Pancreas (tissue), 10 donors: ENCODE data around the gene WWOX. TPM values are rescaled to one million over a fixed set of nuclear protein-coding genes. Genes with fewer than 3 reads are reported as not detected.
"Not testable (repeated sequence)": the region's sequence is repeated elsewhere in the genome, so short reads cannot be mapped to it uniquely, and the experiment has no call there.

Experiments
- ATAC-seq, 4 donors: fragments of 200-7000 bp; cut with Tn5 transposase; one replicate each; pipeline versions ENCODE4 v1.8.0 to v1.9.1; 2020; ENCODE audit warnings: mild to moderate bottlenecking in 4 of 4, moderate library complexity in 4 of 4
- DNase-seq, 6 donors: peaks; one replicate each; pipeline ENCODE4 v3.0.0-alpha.2; 2020
- FAIRE-seq: peaks from 2 replicates; lab custom pipeline; 2012; peaks lifted over from hg19 to GRCh38; lab: Jason Lieb, UNC
- H3K27ac ChIP-seq, 4 donors: fragments of 200-600 bp; sonication (generic); 1 replicate in 3 of 4; 2 replicates in 1 of 4; pipeline versions ENCODE4 v1.5.0 to v1.8.0; 2020
- H3K27me3 ChIP-seq, 4 donors: fragments of 200-600 bp; one replicate each; pipeline ENCODE4 v1.8.0; 2021
- H3K36me3 ChIP-seq, 3 donors: fragments of 200-600 bp; sonication (generic) in 1 of 3; one replicate each; pipeline versions ENCODE4 v1.5.0 to v1.8.0; 2020 to 2021
- H3K4me1 ChIP-seq, 3 donors: fragments of 200-600 bp; one replicate each; pipeline ENCODE4 v1.8.0; 2021
- H3K4me3 ChIP-seq, 4 donors: fragments of 200-600 bp; sonication (generic) in 2 of 4; one replicate each; pipeline versions ENCODE4 v1.5.0 to v1.8.0; 2020 to 2021
- H3K9me3 ChIP-seq, 4 donors: fragments of 200-600 bp; one replicate each; pipeline ENCODE4 v1.8.0; 2021
- WGBS, 2 donors: extraction: QIAGEN DNeasy Blood & Tissue Kit; methylation state at CpG; one replicate each; pipeline ENCODE4 v1.1.7; 2013; 5-methylcytosine and 5-hydroxymethylcytosine counted together
- intact Hi-C, 3 donors: fragments of 100-400 bp; cut with DNase I; formaldehyde crosslinking; loops; one replicate each; pipeline versions ENCODE4 v1.11.1 to v1.14.2; 2022
- polyA plus RNA-seq, 2 donors: library from polyadenylated mRNA; stranded (reverse); fragments of 200-250 nt; gene quantifications; one replicate each; pipeline ENCODE4 v1.2.3, GENCODE V29; 2013
- total RNA-seq, 6 donors: library from RNA; stranded (reverse); fragmentation: NEBNext Ultra II Directional in 4 of 6; extraction: Animal tissue kit (Norgen Biotek cat#: 25700) in 4 of 6; gene quantifications; one replicate each; pipeline versions ENCODE4 v1.2.1 to v1.2.4, GENCODE V29; 2021 to 2023
- TF ChIP-seq, protein P1 (sequence below), 4 donors: fragments of 200-600 bp; sonication (generic) in 3 of 4; IDR thresholded peaks; one replicate each; pipeline versions ENCODE4 v1.5.0 to v1.8.0; 2021; ENCODE audit warnings: antibody characterized with exemption in 4 of 4
- donor health status: healthy with polysubstance abuse.
- donor health status: DM: no; HTN: no; CAD: no; lungs with moderate emphysema.
- donor health status: DM: no; HTN: no; CAD: no.
- donor health status: control.
- donor health status: control.
- donor health status: Bipolar disorder and iron deficiency.
- donor health status: DM: yes; HTN: yes; CAD: no.
- donor health status: DM: no; HTN: no; CAD: no.
- donor health status: DM: no; HTN: no; CAD: no.
- donor health status: DM: yes; HTN: yes; CAD: no.

Gene WWOX
- total and polyA plus RNA-seq, 8 donors, result 6.8 to 14.4 (median 10.8) TPM

GRCh38 chr16:78510496-78510895, 411.0 kb downstream of the WWOX start:
- intact Hi-C loops, result no loop called here
- Histone ChIP-seq H3K9me3 (no peaks in the 10 kb centered on the region), H3K4me1 (no peaks in the 10 kb centered on the region), H3K4me3 (no peak overlapping the region), H3K27ac (no peak overlapping the region), H3K36me3 (no peaks in the 10 kb centered on the region), H3K27me3 (no peaks in the 10 kb centered on the region)
- TF ChIP-seq, protein P1, sequence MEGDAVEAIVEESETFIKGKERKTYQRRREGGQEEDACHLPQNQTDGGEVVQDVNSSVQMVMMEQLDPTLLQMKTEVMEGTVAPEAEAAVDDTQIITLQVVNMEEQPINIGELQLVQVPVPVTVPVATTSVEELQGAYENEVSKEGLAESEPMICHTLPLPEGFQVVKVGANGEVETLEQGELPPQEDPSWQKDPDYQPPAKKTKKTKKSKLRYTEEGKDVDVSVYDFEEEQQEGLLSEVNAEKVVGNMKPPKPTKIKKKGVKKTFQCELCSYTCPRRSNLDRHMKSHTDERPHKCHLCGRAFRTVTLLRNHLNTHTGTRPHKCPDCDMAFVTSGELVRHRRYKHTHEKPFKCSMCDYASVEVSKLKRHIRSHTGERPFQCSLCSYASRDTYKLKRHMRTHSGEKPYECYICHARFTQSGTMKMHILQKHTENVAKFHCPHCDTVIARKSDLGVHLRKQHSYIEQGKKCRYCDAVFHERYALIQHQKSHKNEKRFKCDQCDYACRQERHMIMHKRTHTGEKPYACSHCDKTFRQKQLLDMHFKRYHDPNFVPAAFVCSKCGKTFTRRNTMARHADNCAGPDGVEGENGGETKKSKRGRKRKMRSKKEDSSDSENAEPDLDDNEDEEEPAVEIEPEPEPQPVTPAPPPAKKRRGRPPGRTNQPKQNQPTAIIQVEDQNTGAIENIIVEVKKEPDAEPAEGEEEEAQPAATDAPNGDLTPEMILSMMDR (IDR thresholded peaks at IDR 0.05), result no peak
- FAIRE-seq, result no peak
- 82 to 84% methylated on average over 4 of the region's 4 CpGs for WGBS, 2 donors
- no peak for ATAC-seq
- no peak for DNase-seq

DNA sequence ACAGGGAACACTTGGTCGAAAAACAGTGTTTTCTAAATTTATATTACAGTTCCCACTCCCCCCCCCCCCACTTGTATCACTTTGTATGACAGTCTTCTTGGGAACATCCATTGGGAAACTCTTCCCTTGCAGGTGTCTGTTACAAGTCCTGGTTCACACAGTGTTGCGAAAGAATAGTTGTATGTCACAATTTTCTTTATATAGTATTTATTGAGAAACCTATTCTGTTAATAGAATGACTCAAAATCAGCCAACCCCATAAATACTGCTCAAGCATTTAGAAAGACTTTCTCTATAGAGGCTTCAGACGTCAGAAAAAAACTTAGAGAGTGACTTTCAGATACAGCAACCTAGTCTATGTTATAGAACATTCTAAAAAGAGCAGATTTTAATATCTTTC, 414.4 kb downstream of the WWOX start:
- no peaks in the 10 kb centered on the region for H3K4me1 ChIP-seq
- H3K36me3 ChIP-seq, result no peaks in the 10 kb centered on the region
- DNase-seq (no peak), FAIRE-seq (no peak), ATAC-seq (no peak)
- H3K9me3 ChIP-seq, result no peaks in the 10 kb centered on the region
- intact Hi-C loops, result no loop called here
- 77 to 90% methylated on average over 3 of the region's 3 CpGs for WGBS, 2 donors
- H3K27me3 ChIP-seq, result no peaks in the 10 kb centered on the region
- H3K4me3 ChIP-seq, result no peak overlapping the region
- no peak overlapping the region for H3K27ac ChIP-seq
- TF ChIP-seq, protein P1 (IDR thresholded peaks at IDR 0.05), result no peak

GRCh38 chr16:78514888-78515287, 415.4 kb downstream of the WWOX start:
- H3K4me3 ChIP-seq, H3K27me3 ChIP-seq, ATAC-seq, DNase-seq, intact Hi-C loops, H3K36me3 ChIP-seq, FAIRE-seq, H3K27ac ChIP-seq, H3K4me1 ChIP-seq, H3K9me3 ChIP-seq: not testable (repeated sequence)
- WGBS, 2 donors, result 94 to 99% methylated on average over 9 of the region's 9 CpGs

DNA sequence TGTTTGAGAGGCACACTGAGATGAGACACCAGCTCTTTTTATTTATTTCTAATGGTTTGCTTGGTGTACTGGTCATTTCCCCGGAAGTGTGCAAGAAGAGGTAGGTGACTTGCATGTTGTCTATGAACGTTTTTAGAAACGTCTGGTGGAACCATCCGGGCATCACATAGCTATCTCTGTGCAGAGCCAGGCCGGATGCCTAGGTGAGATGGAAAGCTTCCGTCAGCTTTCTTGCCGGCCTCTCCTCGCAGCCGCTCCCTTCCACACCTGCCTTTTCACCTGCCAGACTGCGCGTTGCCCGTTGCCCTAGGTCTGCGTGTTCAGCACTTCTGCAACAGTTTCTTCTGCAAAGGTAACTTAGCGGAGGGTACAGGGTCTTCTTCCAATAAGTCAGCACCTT, 416.0 kb downstream of the WWOX start:
- no peaks in the 10 kb centered on the region for H3K4me1 ChIP-seq
- WGBS, 2 donors, result 90 to 96% methylated on average over 14 of the region's 14 CpGs
- ATAC-seq (no peak), DNase-seq (no peak), FAIRE-seq (no peak)
- H3K27me3 ChIP-seq, result no peaks in the 10 kb centered on the region
- intact Hi-C loops, result no loop called here
- TF ChIP-seq, protein P1 (IDR thresholded peaks at IDR 0.05), result no peak
- no peak overlapping the region for H3K4me3 ChIP-seq
- no peak overlapping the region for H3K27ac ChIP-seq
- no peaks in the 10 kb centered on the region for H3K36me3 ChIP-seq
- H3K9me3 ChIP-seq, result no peaks in the 10 kb centered on the region

GRCh38 chr16:78516006-78516736, 416.7 kb downstream of the WWOX start:
- no peaks in the 10 kb centered on the region for H3K9me3 ChIP-seq
- H3K4me1 ChIP-seq, result no peaks in the 10 kb centered on the region
- ATAC-seq, result no peak
- no peaks in the 10 kb centered on the region for H3K27me3 ChIP-seq
- no peak for DNase-seq
- H3K27ac ChIP-seq, result no peak overlapping the region
- TF ChIP-seq, protein P1 (IDR thresholded peaks at IDR 0.05), result no peak
- 84 to 93% methylated on average over 9 of the region's 9 CpGs for WGBS, 2 donors
- no peak overlapping the region for H3K4me3 ChIP-seq
- intact Hi-C loops, result no loop called here
- FAIRE-seq, result no peak
- H3K36me3 ChIP-seq, result no peaks in the 10 kb centered on the region
